ENCODE measurements around the gene CDKN2A.
A peak's percentile ranks its signal among the peaks of the same experiment; 100 is the strongest.
"Not testable (repeated sequence)": the region's sequence is repeated elsewhere in the genome, so short reads cannot be mapped to it uniquely, and the experiment has no call there.

The CDKN2A gene

DNA sequence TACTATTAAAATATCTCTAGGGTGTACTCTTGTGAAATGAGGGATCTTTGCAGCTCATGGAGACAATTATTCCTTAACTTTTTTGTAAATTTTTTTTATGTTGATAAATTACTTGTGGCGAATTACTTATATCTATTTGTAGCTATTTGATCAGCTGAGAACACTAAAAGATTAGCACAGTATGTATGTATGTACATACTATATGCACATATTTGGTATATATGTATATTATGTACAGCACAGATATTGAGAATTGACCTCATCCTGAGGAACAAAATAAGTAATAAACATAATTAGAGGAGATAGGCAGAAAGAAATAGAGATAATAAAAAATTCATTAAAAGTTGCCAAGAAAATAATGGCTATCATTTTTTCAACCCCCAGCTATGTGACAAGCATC is 11.8 kb downstream of the CDKN2A start:
- no peak for DNase-seq

DNA sequence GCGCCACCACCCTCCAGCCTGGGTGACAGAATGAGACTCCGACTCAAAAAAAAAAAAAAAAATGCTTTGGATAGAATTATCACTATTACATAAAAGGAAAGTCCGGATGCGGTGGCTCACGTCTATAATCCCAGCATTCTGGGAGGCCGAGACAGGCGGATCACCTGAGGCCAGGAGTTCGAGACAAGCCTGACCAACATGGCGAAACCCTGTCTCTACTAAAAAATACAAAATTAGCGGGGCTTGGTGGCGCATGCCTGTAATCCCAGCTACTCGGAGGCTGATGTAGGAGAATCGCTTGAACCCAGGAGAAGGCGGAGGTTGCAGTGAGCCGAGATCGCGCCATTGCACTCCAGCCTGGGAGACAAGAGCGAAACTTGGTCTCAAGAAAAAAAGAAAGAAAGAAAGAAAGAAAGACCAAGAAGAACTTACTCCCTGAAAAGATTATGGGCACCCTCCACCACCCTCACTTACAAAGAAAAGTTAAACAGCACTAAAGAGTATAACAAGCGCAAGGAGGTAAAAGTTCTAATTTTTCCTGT is 17.8 kb downstream of the CDKN2A start:
- no peak for DNase-seq

DNA sequence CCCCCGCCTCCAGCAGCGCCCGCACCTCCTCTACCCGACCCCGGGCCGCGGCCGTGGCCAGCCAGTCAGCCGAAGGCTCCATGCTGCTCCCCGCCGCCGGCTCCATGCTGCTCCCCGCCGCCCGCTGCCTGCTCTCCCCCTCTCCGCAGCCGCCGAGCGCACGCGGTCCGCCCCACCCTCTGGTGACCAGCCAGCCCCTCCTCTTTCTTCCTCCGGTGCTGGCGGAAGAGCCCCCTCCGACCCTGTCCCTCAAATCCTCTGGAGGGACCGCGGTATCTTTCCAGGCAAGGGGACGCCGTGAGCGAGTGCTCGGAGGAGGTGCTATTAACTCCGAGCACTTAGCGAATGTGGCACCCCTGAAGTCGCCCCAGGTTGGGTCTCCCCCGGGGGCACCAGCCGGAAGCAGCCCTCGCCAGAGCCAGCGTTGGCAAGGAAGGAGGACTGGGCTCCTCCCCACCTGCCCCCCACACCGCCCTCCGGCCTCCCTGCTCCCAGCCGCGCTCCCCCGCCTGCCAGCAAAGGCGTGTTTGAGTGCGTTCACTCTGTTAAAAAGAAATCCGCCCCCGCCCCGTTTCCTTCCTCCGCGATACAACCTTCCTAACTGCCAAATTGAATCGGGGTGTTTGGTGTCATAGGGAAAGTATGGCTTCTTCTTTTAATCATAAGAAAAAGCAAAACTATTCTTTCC is 19.3 kb downstream of the CDKN2A start:
- DNase-seq: peak; percentile 69

DNA sequence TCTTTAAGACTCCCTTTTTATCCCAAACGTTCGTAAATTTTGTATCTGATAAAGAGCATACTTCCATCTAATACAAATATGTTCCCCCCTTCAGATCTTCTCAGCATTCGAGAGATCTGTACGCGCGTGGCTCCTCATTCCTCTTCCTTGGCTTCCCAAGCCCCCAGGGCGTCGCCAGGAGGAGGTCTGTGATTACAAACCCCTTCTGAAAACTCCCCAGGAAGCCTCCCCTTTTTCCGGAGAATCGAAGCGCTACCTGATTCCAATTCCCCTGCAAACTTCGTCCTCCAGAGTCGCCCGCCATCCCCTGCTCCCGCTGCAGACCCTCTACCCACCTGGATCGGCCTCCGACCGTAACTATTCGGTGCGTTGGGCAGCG is 19.9 kb downstream of the CDKN2A start:
- peak; percentile 63 for DNase-seq

DNA sequence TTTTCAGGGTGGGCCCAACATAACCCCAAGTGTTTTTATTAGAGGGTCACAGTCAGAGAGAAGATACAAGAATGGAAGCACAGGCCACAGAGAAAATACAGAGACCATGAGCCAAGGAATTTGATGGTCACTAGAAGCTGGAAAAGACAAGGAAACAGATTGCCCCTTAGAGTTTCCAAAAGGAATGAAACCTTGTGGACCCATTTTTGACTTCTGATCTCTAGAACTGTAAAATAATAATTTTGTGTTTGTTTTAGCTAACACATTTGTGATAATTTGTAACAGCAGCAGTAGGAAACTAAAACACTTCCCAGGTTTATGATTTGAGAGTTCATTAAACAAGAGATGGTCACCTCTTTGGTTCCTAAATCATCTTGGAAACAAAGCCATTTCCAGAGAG is 21.8 kb downstream of the CDKN2A start:
- no peak for DNase-seq

DNA sequence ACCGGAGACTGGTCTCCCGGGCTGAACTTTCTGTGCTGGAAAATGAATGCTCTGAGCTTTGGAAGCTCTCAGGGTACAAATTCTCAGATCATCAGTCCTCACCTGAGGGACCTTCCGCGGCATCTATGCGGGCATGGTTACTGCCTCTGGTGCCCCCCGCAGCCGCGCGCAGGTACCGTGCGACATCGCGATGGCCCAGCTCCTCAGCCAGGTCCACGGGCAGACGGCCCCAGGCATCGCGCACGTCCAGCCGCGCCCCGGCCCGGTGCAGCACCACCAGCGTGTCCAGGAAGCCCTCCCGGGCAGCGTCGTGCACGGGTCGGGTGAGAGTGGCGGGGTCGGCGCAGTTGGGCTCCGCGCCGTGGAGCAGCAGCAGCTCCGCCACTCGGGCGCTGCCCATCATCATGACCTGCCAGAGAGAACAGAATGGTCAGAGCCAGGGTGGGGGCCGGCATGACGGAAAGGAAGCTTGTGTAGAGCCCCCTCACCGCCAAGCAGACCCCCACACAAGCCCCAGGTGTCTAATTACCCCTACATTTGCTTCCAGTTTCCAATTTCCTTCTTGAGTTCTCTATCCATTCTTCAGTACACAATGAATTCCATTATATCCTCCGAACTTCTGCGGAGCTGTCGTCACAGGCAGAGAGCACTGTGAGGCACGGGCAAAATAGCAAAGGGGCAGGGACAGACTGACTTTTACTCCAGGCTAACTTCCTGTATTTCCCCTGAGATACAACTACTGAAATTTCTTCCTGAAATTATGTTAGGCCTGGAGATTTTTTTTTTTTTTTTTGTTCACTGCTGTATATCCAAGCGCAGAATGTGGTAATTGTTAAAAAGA is 23.2 kb downstream of the CDKN2A start:
- DNase-seq: peak; percentile 56

DNA sequence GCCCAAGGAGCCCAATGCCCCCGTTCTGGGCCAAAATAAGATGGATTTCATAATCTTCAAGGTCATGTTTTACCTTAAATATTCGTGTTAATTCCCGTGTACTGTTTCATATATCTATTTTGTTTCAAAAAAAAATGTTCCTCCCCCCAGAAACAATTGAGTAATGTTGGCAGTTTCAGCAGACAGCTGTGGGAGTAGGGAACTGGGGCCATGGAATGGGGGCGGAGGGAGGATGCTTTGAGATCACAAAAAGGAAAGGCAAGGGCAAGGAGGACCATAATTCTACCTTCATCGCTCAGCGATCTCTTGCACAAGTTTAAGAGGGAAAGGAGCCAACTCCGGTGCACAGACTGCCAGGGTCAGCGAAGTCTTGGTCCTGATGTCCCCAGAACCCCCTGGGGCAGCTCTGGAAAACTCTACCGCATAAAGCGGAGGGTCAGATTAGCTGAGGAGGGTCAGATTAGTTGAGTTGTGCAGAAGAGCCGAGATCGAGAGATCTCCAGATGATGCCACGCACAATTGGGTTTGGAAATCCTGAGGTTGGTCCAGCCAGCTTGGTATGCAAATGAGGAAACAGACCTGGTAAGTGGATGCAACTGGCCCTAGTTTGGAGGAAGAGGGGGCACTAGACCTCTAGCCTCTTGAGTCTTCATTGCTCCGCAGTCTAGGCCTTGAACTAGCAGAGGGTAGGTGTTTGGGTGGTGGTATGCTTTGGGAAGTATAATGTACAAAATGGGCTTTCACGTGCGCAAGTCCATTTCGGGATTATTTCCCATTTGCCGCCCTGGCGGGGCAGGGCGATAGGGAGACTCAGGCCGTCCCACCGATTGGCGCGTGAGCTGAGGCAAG is 24.0 kb downstream of the CDKN2A start:
- DNase-seq: no peak

DNA sequence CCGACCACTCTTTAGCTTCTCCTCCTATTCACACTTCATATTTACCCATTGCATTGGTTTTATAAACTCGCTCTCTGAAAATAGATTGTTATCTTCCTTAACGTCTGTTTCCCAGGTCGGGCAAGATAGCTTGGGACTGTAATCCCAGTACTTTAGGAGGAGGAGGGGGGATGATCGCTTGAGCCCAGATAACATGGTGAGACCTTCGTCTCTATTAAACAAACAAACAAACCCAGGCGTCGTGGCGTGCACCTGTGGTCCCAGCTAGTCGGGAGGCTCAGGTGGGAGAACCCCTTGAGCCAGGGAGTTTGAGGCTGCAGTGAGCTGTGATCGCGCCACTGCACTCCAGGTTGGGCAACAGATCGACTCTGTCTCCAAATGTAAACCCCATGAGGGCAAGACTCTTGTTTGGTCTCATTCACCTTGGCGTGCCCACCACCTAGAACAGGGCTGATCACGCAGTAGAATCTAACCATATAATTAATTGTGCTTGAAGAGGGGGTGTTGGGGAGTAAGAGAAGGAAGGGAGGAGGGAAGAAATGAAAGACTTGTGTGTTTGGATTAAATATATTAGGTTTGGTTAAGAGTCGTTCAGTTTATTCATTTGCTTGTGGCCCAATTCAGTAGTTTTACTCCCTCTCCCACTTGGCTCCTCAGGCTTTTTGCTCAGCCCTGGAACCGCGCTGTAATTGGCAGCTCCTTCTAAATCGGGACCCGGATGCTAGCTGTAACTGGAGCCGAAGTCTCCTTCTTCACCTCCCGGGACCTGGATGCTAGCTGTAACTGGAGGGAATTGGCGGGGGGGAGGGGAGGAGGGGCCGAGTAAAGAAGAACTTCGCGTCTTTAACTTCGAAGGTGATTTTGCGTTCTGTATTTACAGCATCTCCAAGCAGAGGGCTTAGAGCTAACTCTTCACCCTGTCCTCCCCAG is 24.9 kb downstream of the CDKN2A start:
- DNase-seq: no peak

DNA sequence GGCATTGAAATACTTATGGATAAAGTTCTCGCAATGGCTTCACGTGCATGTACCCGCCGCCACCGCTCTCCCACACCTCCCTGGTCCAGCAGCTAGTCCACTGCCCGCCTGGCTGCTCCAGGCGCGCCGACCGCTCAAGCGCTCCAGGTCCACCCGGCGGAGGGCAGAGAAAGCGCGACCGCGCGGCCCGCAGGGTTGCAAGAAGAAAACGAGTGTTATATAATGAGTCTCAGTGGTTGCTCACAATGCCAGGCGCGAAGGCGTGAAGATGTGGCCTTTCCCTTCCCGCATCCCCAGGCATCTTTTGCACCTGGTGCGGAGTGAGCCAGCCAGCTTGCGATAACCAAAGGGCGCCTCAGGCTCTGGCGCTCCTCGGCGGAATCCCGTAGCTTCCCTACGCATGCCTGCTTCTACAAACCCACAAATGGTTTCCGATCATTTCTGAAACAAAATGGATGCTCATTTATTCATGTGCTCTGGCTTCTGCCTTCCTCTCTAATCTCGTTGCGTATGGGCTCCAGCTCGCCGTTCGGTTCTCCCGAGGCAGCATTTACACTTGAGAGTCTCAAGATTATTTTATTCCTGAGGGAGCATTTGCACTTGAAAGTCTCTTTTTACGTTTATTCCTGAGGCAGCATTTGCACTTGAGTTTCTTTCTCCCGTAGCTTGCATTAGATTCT is 25.7 kb downstream of the CDKN2A start:
- DNase-seq: peak; percentile 67

DNA sequence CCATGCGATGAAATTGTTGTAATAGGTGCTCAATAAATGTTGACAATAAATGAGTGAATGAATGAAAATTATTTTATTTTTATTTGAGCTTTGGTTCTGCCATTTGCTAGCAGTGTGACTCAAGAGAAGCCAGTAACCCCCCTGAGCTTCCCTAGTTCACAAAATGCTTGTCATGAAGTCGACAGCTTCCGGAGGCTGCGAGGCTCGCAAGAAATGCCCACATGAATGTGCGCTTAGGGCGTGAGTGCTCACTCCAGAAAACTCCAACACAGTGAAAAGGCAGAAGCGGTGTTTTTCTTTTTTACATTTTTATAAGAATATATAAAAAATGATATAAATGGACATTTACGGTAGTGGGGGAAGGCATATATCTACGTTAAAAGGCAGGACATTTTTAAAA is 26.5 kb downstream of the CDKN2A start:
- no peak for DNase-seq

DNA sequence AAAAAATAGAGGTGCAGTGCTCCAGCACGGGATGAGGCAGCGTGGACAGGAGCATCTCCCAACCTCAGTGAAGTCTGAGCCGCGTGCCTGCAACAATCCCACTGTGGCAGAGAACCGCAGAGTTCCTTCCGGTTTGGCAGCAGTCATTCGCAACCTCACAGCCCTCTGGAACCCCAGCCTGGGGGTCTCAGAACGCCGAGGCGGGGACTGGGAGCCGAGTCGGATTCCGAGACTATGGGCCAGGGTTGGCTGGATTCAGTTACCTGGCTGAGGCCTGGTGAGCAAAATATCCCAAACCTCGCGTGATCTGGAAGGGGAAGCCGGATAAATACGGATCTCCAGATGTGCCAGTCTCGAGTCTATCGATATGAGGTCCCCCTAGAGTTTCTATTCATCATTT is 27.0 kb downstream of the CDKN2A start:
- no peak for DNase-seq

DNA sequence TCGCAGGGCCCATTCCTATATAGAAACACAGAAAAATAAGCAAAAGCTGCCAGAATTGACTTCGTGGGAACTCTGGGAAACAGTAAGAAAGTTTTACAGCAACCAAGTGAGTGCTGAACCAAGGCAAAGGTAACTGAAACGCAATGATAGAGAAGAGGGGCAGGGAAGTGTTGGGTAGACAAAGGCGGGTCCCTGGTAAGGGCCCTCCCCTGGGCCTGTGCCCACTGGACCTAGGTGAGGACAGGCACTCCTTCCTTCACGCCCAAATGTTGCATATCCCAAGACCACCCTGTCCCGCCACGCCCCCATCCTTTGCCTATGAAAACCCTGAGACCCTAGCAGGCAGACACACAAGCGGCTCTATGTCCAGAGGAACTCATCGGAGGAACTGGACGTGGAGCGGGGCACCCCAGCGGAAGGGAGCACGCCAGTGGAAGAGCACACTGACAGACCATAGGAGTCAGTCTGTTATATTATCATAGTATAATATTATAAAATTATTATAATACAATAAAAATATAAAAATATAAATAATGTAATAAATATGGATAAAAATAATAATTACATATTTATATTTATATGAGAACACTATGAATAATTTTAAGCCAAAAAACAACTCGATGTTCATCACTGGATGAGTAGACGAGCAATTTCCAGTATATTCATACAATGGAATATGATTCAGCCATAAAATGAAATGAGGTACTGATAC is 27.9 kb downstream of the CDKN2A start:
- DNase-seq: no peak

DNA sequence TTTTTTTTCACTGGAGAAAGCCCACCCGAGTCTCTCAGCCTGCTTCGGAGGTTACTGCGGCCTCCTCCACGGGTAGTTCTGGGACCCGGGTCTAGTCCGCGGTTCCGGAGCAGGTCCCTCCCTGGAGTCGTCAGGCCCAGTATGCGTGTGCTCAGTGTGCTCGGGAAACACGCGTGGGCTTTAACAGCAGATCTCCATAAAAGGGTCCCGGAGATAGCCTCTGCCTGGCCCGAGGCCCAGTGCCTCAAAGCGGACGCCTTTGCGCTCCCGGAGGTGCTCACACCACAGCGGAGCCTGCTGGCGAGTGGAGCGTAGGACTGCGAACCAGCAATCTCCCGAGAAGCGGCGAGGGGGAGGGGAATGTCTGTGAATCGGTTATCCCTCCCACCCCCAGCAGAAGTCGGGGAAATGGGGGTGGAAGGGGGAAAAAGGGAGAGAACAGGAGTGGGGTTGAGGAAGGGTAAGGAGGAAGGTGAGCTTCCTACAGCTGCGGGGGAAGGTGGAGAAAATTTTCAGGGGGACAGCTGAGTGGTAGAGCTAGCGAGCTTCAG is 28.7 kb downstream of the CDKN2A start:
- DNase-seq: peak; percentile 49

DNA sequence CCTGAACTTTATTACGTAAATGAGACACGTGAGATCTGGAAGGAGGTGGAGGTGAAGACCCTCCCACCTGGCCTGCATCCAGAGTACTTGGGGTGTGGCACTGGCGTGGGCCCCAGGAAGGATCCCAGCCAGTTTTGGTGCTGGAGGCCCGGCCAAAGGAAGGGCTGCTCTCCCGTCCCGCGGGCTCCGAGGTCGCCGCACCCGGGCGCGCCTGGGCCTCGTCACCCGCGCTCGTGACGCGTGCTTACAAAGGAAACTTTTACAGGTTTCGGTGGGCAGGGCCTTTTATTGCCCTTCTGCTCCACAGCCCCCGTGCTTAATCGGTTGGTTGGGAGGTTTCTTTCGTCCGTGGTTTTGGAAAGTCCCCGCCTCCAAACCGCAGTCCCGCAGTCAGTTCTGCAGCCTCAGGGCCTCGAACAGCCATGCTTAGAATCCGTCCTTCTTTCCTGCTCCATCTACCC is 29.2 kb downstream of the CDKN2A start:
- DNase-seq: no peak

DNA sequence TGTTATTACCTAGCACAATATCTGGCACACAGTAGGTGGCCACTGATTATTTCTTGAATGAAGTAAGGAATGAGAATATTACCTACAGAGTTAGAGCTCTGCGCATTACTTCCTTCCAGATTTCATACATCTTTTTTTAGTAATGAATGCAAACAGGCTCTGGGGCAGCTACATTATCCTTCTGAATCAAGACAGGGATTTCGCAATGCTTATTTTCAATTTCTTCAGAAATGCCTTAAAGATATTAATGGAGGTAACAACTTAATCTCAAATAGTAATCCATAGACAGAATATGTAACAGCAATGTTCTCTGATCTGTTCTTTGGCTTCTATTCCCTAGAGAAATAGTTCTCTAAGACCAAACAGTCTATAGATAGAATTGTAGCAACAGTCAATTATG is 32.6 kb downstream of the CDKN2A start:
- DNase-seq: no peak

DNA sequence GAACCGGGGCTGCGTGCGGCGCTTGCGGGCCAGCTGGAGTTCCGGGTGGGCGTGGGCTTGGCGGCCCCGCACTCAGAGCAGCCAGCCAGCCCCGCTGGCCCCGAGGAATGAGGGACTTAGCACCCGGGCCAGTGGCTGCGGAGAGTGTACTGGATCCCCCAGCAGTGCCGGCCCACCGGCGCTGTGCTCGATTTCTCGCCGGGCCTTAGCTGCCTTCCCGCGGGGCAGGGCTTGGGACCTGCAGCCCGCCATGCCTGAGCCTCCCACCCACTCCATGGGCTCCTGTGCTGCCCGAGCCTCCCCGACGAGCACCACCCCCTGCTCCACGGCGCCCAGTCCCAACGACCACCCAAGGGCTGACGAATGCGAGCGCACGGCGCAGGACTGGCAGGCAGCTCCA is 34.9 kb downstream of the CDKN2A start:
- not testable (repeated sequence) for DNase-seq

DNA sequence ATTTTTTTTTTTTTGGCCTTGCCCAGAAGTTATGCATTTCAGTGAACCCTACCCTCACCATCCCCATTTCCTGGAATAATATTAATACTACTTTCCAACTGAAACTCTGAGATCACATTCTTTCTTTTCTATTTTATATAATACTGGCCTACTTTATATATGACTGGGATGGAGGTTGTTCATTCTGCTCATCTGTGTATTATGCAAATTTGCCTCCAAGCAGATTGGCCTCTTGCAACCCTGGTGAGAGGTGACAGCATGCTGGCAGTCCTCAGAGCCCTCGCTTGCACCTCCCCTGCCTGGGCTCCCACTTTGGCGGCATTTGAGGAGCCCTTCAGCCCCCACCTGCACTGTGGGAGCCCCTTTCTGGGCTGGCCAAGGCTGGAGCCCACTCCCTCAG is 35.4 kb downstream of the CDKN2A start:
- DNase-seq: no peak

DNA sequence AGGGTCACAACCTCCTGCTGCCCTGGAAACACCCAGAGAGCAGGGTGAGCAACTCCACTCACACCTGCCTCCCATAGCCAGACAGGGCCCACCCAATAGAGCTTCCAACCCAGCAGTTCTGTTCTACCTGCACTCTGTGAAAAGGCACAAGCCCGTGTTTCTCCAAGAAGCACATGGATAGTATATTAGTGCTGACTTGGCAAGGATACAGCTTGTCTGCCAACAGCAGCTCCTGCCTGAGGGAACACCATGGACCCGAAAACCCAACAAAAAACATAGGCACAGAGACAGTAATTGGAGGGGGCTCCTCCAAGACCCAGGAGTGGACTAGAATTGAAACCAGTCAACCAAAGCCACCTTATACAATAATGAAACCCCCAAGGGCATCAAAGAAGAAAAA is 48.6 kb downstream of the CDKN2A start:
- no peak for DNase-seq

DNA sequence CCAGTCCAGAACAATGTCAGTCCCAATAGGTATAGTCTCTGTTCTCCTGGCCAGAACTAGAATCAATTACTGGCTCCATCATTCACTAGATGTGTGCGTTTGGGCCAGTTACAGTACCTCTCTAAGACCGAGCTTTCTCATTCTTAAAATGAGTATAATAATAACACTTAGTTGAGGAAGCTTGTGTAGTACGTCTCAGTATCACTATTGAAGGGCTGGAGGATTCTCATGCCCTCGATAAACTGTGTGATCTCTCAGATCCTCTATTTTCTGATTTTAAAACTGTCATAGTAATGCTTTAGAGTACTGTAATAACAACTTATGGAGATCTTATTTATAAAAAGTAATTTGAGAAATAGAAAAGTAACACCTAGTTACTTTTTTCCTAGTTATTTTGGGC is 50.7 kb downstream of the CDKN2A start:
- DNase-seq: no peak

All from right kidney (tissue), 1 donor.